Adrenal gland (tissue), 12 donors: Measurements from ENCODE around the gene ZYG11B. TPM values are rescaled to one million over a fixed set of nuclear protein-coding genes. Genes with fewer than 3 reads are reported as not detected.
"Not testable (repeated sequence)": the region's sequence is repeated elsewhere in the genome, so short reads cannot be mapped to it uniquely, and the experiment has no call there.

Source experiments
- DNase-seq, 7 donors: peaks; one replicate each; pipeline ENCODE4 v3.0.0-alpha.2; 2019 to 2020
- H3K27ac ChIP-seq, 5 donors: fragments of 200-600 bp; sonication (generic) in 4 of 5; 1 replicate in 3 of 5; 2 replicates in 2 of 5; pipeline versions ENCODE4 v1.5.1 to v1.8.0; 2016 to 2020; ENCODE audit warnings: mild to moderate bottlenecking in 1 of 5
- H3K27me3 ChIP-seq: fragments of 200-600 bp; 2 replicates; pipeline ENCODE4 v1.8.0; 2021
- H3K36me3 ChIP-seq, 2 donors: fragments of 200-600 bp; replicated peaks in 1 of 2; 1 replicate in 1 of 2; 2 replicates in 1 of 2; pipeline versions ENCODE4 v1.5.1 to v1.8.0; 2018 to 2022
- H3K4me1 ChIP-seq, 2 donors: fragments of 200-600 bp; replicated peaks in 1 of 2; 1 replicate in 1 of 2; 2 replicates in 1 of 2; pipeline versions ENCODE4 v1.5.1 to v1.8.0; 2018 to 2021
- H3K4me3 ChIP-seq, 4 donors: fragments of 200-600 bp; sonication (generic) in 3 of 4; one replicate each; pipeline ENCODE4 v1.5.1; 2016 to 2018
- H3K9me3 ChIP-seq, 3 donors: fragments of 200-600 bp; sonication (generic) in 1 of 3; replicated peaks in 1 of 3; 1 replicate in 2 of 3; 2 replicates in 1 of 3; pipeline versions ENCODE4 v1.5.1 to v1.8.0; 2016 to 2021
- CTCF ChIP-seq, 6 experiments: fragments of 450-650 bp in 4 of 6; fragments of 200-600 bp in 2 of 6; sonication (generic) in 1 of 6; IDR thresholded peaks; 1 replicate in 5 of 6; 2 replicates in 1 of 6; pipeline versions ENCODE4 v1.5.1 to v1.8.0; 2016 to 2021; ENCODE audit warnings: antibody characterized with exemption in 6 of 6, mild to moderate bottlenecking in 2 of 6, moderate library complexity in 1 of 6
- POLR2A ChIP-seq, 2 donors: fragments of 450-650 bp; IDR thresholded peaks; one replicate each; pipeline ENCODE4 v1.6.1; 2017; ENCODE audit warnings: antibody characterized with exemption in 2 of 2, mild to moderate bottlenecking in 2 of 2, moderate library complexity in 1 of 2
- WGBS, 4 donors: extraction: QIAGEN DNeasy Blood & Tissue Kit in 2 of 4; methylation state at CpG; one replicate each; pipeline versions ENCODE4 v1.1.5 to v1.1.7; 2013 to 2017; 5-methylcytosine and 5-hydroxymethylcytosine counted together
- intact Hi-C, 2 donors: fragments of 100-400 bp; cut with DNase I; formaldehyde crosslinking; loops; one replicate each; pipeline versions ENCODE4 v1.14.1 to v1.15.0; 2022 to 2023
- polyA plus RNA-seq, 3 donors: library from polyadenylated mRNA; stranded (reverse); fragments of 200-250 nt in 2 of 3; fragments of 350-450 nt in 1 of 3; fragmentation: Illumina TruSeq in 1 of 3; extraction: RNeasy Lipid Tissue Mini Kit (QIAGEN cat#74804) in 1 of 3; gene quantifications; one replicate each; pipeline ENCODE4 v1.2.3, GENCODE V29; 2013 to 2014
- total RNA-seq, 9 donors: library from RNA; depleted of rRNA in 4 of 9; stranded (reverse); fragments of >200 nt in 4 of 9; fragments of 120-200 nt in 1 of 9; fragmentation: NEBNext Ultra II Directional in 1 of 9; extraction: Animal tissue kit (Norgen Biotek cat#: 25700) in 1 of 9; gene quantifications; one replicate each; pipeline versions ENCODE4 v1.1.0 to v1.2.4, GENCODE V29; 2013 to 2023
- donor health status: healthy with polysubstance abuse.
- donor health status: Bipolar disorder and iron deficiency.
- donor health status: DM: yes; HTN: yes; CAD: no.
- donor health status: DM: no; HTN: no; CAD: no.
- donor health status: DM: no; HTN: no; CAD: no.
- donor health status: DM: yes; HTN: yes; CAD: no.

ZYG11B gene
- total and polyA plus RNA-seq, 12 donors: 4.5 to 63.5 (median 38.8) TPM

DNA sequence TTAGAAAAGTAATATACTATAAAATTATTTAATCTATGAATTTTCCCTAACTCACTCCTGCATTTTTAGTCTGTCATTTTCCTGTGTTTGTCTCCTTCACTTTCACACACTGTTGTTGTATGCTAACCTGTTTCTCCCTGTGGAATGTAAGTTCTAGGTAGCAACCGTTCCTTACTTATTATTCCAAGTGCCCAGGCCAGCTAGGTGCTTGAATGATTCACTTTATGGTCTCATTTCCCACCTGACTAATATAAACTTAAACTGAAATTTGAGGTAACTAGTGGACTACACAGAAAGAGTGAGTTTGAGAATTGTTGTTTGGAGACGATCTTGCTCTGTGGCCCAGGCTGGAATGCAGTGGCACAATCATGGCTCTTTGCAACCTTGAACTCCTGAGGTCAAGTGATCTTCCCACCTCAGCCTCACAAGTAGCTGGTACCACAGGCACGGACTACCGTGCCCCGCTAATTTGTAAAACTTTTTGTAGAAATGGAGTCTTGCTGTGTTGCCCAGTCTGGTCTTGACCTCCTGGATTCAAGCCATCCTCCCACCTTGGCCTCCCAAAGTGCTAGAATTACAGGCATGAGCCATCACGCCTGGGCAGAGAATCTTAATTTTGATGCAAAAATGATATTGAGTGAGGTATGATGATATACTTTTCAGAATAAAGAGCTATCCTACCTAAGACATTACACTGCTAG is 1.9 kb downstream of the ZYG11B start:
- TF ChIP-seq POLR2A (IDR thresholded peaks at IDR 0.05) (no peak), CTCF (IDR thresholded peaks at IDR 0.05) (no peak)
- intact Hi-C loops: no loop called here
- DNase-seq: peak in 1 of 7 donors; percentile 47
- WGBS, 4 donors: 56 to 65% (median 59%) methylated on average over 6 of the region's 6 CpGs
- Histone ChIP-seq H3K4me3 (peak overlapping the region in 1 of 4 donors; percentile 74), H3K27ac (no peak overlapping the region), H3K4me1 (peaks cover 10 to 27% of the 10 kb centered on the region in 2 donors), H3K27me3 (no peaks in the 10 kb centered on the region), H3K36me3 (no peaks in the 10 kb centered on the region), H3K9me3 (no peaks in the 10 kb centered on the region)

DNA sequence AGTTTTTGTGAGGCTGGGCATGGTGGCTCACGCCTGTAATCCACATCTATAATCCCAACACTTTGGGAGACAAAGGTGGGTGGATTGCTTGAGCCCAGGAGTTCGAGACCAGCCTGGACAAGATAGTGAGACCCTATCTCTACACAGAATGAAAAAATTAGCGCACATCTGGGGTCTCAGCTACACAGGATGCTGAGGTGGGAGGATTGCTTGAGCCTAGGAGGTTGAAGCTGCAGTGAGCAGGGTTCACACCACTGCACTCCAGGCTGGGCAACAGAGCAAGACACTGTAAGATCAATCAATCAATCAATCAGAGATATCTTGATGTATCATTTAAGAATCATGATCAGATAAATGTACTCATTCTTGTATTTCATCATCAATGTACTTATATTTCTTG is 7.1 kb downstream of the ZYG11B start:
- intact Hi-C loops: no loop called here
- H3K27me3 ChIP-seq: no peaks in the 10 kb centered on the region
- no peaks in the 10 kb centered on the region for H3K9me3 ChIP-seq
- 91 to 99% (median 95%) methylated on average over 3 of the region's 3 CpGs for WGBS, 4 donors
- H3K36me3 ChIP-seq: no peaks in the 10 kb centered on the region
- H3K4me1 ChIP-seq: peaks cover 10% of the 10 kb centered on the region in 2 donors
- no peak overlapping the region for H3K27ac ChIP-seq
- no peak overlapping the region for H3K4me3 ChIP-seq
- peak in 1 of 7 donors; percentile 13 for DNase-seq
- TF ChIP-seq POLR2A (IDR thresholded peaks at IDR 0.05): no peak
- no peak for TF ChIP-seq CTCF (IDR thresholded peaks at IDR 0.05)

- H3K9me3 ChIP-seq, H3K27me3 ChIP-seq, intact Hi-C loops, H3K27ac ChIP-seq, H3K36me3 ChIP-seq, DNase-seq, H3K4me3 ChIP-seq: not testable (repeated sequence)
- 90 to 98% (median 95%) methylated on average over 9 of the region's 9 CpGs for WGBS, 4 donors
- H3K4me1 ChIP-seq: peaks cover 17 to 19% of the 10 kb centered on the region in 2 donors
Observed at GRCh38 chr1:52735371-52735770, 9.1 kb downstream of the ZYG11B start.

GRCh38 chr1:52738148-52738547 is 11.9 kb downstream of the ZYG11B start:
- DNase-seq: no peak
- Histone ChIP-seq H3K36me3 (no peaks in the 10 kb centered on the region), H3K4me3 (no peak overlapping the region), H3K9me3 (no peaks in the 10 kb centered on the region), H3K27ac (peak overlapping the region in 1 of 5 donors; percentile 30), H3K4me1 (peaks cover 25 to 31% of the 10 kb centered on the region in 2 donors), H3K27me3 (no peaks in the 10 kb centered on the region)
- intact Hi-C loops: no loop called here
- TF ChIP-seq CTCF (IDR thresholded peaks at IDR 0.05) (no peak), POLR2A (IDR thresholded peaks at IDR 0.05) (no peak)
- WGBS, 4 donors: 81 to 86% (median 84%) methylated on average over 5 of the region's 5 CpGs

- Histone ChIP-seq H3K9me3 (no peaks in the 10 kb centered on the region), H3K4me1 (peaks cover 25 to 31% of the 10 kb centered on the region in 2 donors), H3K27ac (peak overlapping the region in 3 of 5 donors; percentile 39 to 63 (median 52)), H3K27me3 (no peaks in the 10 kb centered on the region), H3K36me3 (no peaks in the 10 kb centered on the region), H3K4me3 (no peak overlapping the region)
- 52 to 70% (median 62%) methylated on average over 10 of the region's 10 CpGs for WGBS, 4 donors
- peak in 5 of 7 donors; percentile 36 to 70 (median 56) for DNase-seq
- intact Hi-C loops: no loop called here
- no peak for TF ChIP-seq CTCF (IDR thresholded peaks at IDR 0.05)
- no peak for TF ChIP-seq POLR2A (IDR thresholded peaks at IDR 0.05)
Observed at GRCh38 chr1:52738893-52739292, 12.6 kb downstream of the ZYG11B start.
